PC-3 (cell line): Measurements from ENCODE around the gene CIDEB. TPM values are rescaled to one million over a fixed set of nuclear protein-coding genes. Genes with fewer than 3 reads are reported as not detected.
"Not testable (repeated sequence)": the region's sequence is repeated elsewhere in the genome, so short reads cannot be mapped to it uniquely, and the experiment has no call there.

ENCODE experiments used
- ATAC-seq: fragments of 200-7000 bp; cut with Tn5 transposase; 2 replicates; pipeline ENCODE4 v1.9.1; 2020; ENCODE audit warnings: mild to moderate bottlenecking, moderate library complexity
- BruUV-seq: library from RNA; stranded (reverse); fragments of 400-500 nt; replicated peaks from 2 replicates; lab custom pipeline; 2021; lab: Mats Ljungman, UMichigan
- CTCF ChIA-PET: fragments of 300-600 bp; sonication (Branson Sonifier 250); formaldehyde crosslinking; loops from one replicate; lab custom pipeline; 2022; ENCODE audit warnings: antibody characterized with exemption; lab: Charles Lee
- POLR2A ChIA-PET: fragments of 300-600 bp; sonication (Branson Sonifier 250); formaldehyde crosslinking; loops from one replicate; lab custom pipeline; 2022; ENCODE audit warnings: antibody characterized with exemption; ENCODE audit not compliant: unreplicated experiment; lab: Charles Lee
- DNase-seq: peaks from one replicate; pipeline ENCODE4 v3.0.0-alpha.2; 2015
- H2AFZ ChIP-seq: fragments of 300-600 bp; sonication (generic); 2 replicates; pipeline ENCODE4 v1.6.0; 2016; ENCODE audit warnings: antibody characterized with exemption, low read length
- H3F3A ChIP-seq: fragments of 300-600 bp; sonication (generic); one replicate; pipeline ENCODE4 v1.6.0; 2017; ENCODE audit warnings: antibody characterized with exemption, low read length, control low read depth, mild to moderate bottlenecking; ENCODE audit not compliant: unreplicated experiment
- H3K27ac ChIP-seq: fragments of 300-600 bp; sonication (generic); 2 replicates; pipeline ENCODE4 v1.5.1; 2016; ENCODE audit warnings: mild to moderate bottlenecking, low read length
- H3K27me3 ChIP-seq: fragments of 300-600 bp; sonication (generic); 2 replicates; pipeline ENCODE4 v1.6.1; 2016; ENCODE audit warnings: low read length, mixed read lengths
- H3K36me3 ChIP-seq: fragments of 300-600 bp; sonication (generic); 2 replicates; pipeline ENCODE4 v1.6.1; 2016; ENCODE audit warnings: low read depth, mixed run types, low read length, mixed read lengths
- H3K4me1 ChIP-seq: fragments of 300-600 bp; sonication (generic); 2 replicates; pipeline ENCODE4 v1.5.1; 2016; ENCODE audit warnings: low read length; ENCODE audit not compliant: insufficient read depth
- H3K4me2 ChIP-seq: fragments of 300-600 bp; sonication (generic); 2 replicates; pipeline ENCODE4 v1.6.0; 2016; ENCODE audit warnings: low read length
- H3K4me3 ChIP-seq: fragments of 300-600 bp; sonication (generic); 2 replicates; pipeline ENCODE4 v1.5.1; 2016; ENCODE audit warnings: mild to moderate bottlenecking, low read length, mixed read lengths
- H3K79me2 ChIP-seq: fragments of 300-600 bp; sonication (generic); 2 replicates; pipeline ENCODE4 v1.6.1; 2017; ENCODE audit warnings: low read length, mixed read lengths
- H3K9ac ChIP-seq: fragments of 300-600 bp; sonication (generic); 2 replicates; pipeline ENCODE4 v1.6.0; 2016; ENCODE audit warnings: mild to moderate bottlenecking, low read length
- H3K9me2 ChIP-seq: fragments of 300-600 bp; sonication (generic); replicated peaks from 2 replicates; pipeline ENCODE4 v1.6.1; 2016; ENCODE audit warnings: mixed run types, low read length, mixed read lengths
- H3K9me3 ChIP-seq: fragments of 300-600 bp; sonication (generic); 2 replicates; pipeline ENCODE4 v1.6.1; 2016; ENCODE audit warnings: low read length, mixed read lengths
- H4K20me1 ChIP-seq: fragments of 300-600 bp; sonication (generic); 2 replicates; pipeline ENCODE4 v1.6.1; 2016; ENCODE audit warnings: low read length, mixed read lengths
- EZH2 ChIP-seq: fragments of 300-600 bp; sonication (generic); IDR thresholded peaks from one replicate; pipeline ENCODE4 v1.6.1; 2017; ENCODE audit warnings: antibody characterized with exemption, mild to moderate bottlenecking, low read length; ENCODE audit not compliant: unreplicated experiment
- EZH2phosphoT487 ChIP-seq: fragments of 300-600 bp; sonication (generic); IDR thresholded peaks from 2 replicates; pipeline ENCODE4 v1.6.1; 2018; ENCODE audit warnings: mild to moderate bottlenecking, antibody characterized with exemption, low read length, borderline replicate concordance
- intact Hi-C: fragments of 100-400 bp; cut with micrococcal nuclease; formaldehyde crosslinking; loops from 2 replicates; pipeline ENCODE4 v1.9.0; 2023
- total RNA-seq: library from RNA; depleted of rRNA; stranded (reverse); fragments of >200 nt; gene quantifications from 2 replicates; pipeline ENCODE4 v1.2.3, GENCODE V29; 2014
- TF ChIP-seq, protein P1 (sequence below): fragments of 300-600 bp; sonication (generic); conservative IDR thresholded peaks from 2 replicates; pipeline ENCODE4 v1.5.1; 2017; ENCODE audit warnings: antibody characterized with exemption, low read depth, mild to moderate bottlenecking, low read length

Gene CIDEB
- total RNA-seq, 1 experiment from 2014 or later, result not detected

DNA sequence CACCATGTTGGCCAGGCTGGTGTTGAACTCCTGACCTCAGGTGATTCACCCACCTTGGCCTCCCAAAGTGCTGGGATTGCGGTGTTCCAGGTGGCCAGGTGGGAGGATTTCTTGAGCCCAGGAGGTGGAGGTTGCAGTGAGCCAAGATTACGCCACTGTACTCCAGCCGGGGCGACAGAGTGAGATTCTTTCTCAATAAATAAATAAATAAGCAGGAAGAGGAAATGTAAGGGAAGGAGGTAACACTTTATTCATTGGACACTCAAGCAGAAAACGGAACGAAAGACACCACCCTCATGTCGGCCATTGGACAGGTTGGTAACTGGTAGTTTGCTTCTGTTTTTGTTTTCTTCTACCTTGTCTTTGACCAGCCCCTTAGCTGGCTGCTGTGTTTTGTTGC lies 47.2 kb upstream of the CIDEB start:
- CTCF ChIA-PET, result interaction anchor here (0.6 kb wide), 2 partner anchors 11 to 24 kb away, joined by 3 read pairs; no protein-coding TSS in a partner anchor
- no TSS peak for BruUV-seq
- Histone ChIP-seq H3K4me2 (no peak overlapping the region), H4K20me1 (no peaks in the 10 kb centered on the region), H3K9me3 (no peaks in the 10 kb centered on the region), H3K36me3 (no peaks in the 10 kb centered on the region), H3K27me3 (peaks cover 1% of the 10 kb centered on the region; the same call in 1 of the 2 replicates), H3K9ac (no peak overlapping the region), H3K9me2 (no peaks in the 10 kb centered on the region), H2AFZ (no peak overlapping the region), H3K4me3 (no peak overlapping the region), H3K4me1 (peaks cover 8% of the 10 kb centered on the region; the same call in 1 of the 2 replicates), H3F3A (no peaks in the 10 kb centered on the region), H3K79me2 (no peaks in the 10 kb centered on the region), H3K27ac (no peak overlapping the region)
- intact Hi-C loops, result no loop called here
- DNase-seq (no peak), ATAC-seq (no peak)
- TF ChIP-seq EZH2phosphoT487 (no peak), EZH2 (no peak)
- TF ChIP-seq, protein P1, sequence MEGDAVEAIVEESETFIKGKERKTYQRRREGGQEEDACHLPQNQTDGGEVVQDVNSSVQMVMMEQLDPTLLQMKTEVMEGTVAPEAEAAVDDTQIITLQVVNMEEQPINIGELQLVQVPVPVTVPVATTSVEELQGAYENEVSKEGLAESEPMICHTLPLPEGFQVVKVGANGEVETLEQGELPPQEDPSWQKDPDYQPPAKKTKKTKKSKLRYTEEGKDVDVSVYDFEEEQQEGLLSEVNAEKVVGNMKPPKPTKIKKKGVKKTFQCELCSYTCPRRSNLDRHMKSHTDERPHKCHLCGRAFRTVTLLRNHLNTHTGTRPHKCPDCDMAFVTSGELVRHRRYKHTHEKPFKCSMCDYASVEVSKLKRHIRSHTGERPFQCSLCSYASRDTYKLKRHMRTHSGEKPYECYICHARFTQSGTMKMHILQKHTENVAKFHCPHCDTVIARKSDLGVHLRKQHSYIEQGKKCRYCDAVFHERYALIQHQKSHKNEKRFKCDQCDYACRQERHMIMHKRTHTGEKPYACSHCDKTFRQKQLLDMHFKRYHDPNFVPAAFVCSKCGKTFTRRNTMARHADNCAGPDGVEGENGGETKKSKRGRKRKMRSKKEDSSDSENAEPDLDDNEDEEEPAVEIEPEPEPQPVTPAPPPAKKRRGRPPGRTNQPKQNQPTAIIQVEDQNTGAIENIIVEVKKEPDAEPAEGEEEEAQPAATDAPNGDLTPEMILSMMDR, result no peak
- POLR2A ChIA-PET, result no interaction called here

DNA sequence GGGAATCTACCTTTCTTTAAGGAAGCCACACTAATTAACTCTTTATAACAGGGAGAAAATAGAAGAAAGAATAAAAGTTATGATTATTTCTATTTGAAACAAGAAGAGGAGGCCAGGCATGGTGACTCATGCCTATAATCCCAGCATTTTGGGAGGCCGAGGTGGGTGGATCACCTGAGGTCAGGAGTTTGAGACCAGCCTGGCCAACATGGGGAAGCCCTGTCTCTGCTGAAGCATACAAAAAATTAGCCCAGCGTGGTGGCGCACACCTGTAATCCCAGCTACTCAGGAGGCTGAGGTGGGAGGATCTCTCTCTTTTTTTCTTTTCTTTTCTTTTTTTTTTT lies 46.7 kb upstream of the CIDEB start:
- H3K9ac ChIP-seq, DNase-seq, H3K9me2 ChIP-seq, H3K79me2 ChIP-seq, intact Hi-C loops, POLR2A ChIA-PET, BruUV-seq, H3K4me1 ChIP-seq, ATAC-seq, H3K36me3 ChIP-seq, H3K4me3 ChIP-seq, H3K27me3 ChIP-seq, H3F3A ChIP-seq, H4K20me1 ChIP-seq, H3K4me2 ChIP-seq, H2AFZ ChIP-seq, H3K9me3 ChIP-seq: not testable (repeated sequence)
- CTCF ChIA-PET, result interaction anchor here (0.6 kb wide), 1 partner anchor 25 kb away, joined by 3 read pairs; no protein-coding TSS in a partner anchor
- H3K27ac ChIP-seq, result 0 out of 2 replicates have a peak overlapping the region, but pooled peaks have one; percentile 13

DNA sequence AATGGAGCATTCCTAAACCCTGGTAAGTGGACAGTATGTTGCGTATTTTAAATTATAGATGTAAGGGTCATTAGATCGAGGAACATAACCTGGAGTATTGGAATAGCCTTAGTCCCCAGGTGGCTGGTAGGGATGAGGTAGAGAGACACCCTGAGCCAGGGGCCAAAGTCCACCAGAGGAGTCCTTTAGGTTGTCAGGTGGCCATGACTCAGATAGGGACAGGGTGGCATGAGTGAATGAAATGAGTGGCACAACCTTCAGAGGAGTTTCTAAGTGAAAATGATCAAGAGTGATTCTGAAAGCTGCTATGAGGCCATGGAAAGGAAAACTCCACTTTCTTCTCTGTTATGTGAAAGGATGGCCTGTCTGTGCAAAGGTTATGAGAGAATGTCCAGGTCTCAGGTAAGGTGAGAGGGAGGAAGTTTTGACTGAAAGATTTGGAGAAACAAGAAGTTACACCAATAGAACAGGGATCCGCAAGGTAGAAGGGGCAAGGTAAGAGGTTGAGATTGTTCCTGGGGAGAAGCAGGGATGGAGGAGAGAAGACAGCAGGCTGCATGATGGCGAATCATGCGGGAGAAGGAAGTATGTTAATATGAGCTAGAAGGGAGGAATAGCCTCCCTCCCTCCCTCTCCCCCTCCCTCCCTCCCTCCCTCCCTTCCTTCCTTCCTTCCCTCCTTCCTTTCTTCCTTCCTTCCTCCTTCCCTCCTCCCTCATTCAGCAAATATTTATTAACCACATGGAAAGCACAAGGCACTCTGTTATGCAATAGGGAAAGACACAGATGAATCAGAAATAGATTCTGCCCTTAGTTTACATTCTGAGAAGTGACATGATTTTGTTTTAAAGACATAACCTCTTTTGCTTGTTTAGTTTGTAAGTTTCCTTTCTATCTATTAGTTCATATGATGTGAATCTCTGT lies 46.0 kb upstream of the CIDEB start:
- H3K4me2 ChIP-seq, result no peak overlapping the region
- intact Hi-C loops, result no loop called here

More for the DNA sequence above, 46.0 kb upstream of the CIDEB start:
- ChIA-PET POLR2A (no interaction called here), CTCF (interaction anchor here (0.6 kb wide), 1 partner anchor 25 kb away, joined by 3 read pairs; no protein-coding TSS in a partner anchor)
- H3K36me3 ChIP-seq, result no peaks in the 10 kb centered on the region
- 0 out of 2 replicates have a peak overlapping the region, but pooled peaks have one; percentile 13 for H3K27ac ChIP-seq
- no peaks in the 10 kb centered on the region for H3K79me2 ChIP-seq
- no peak overlapping the region for H3K4me3 ChIP-seq
- H4K20me1 ChIP-seq, result no peaks in the 10 kb centered on the region
- H3K9ac ChIP-seq, result no peak overlapping the region
- peaks cover 13% of the 10 kb centered on the region; the same call in 1 of the 2 replicates for H3K27me3 ChIP-seq
- BruUV-seq, result no TSS peak
- H3K9me3 ChIP-seq, result no peaks in the 10 kb centered on the region
- H3K9me2 ChIP-seq, result no peaks in the 10 kb centered on the region
- peak; percentile 38 for ATAC-seq
- peaks cover 8% of the 10 kb centered on the region; the same call in 1 of the 2 replicates for H3K4me1 ChIP-seq
- DNase-seq, result peak; percentile 45
- TF ChIP-seq, protein P1, result no peak
- no peak for TF ChIP-seq EZH2phosphoT487
- no peak overlapping the region for H2AFZ ChIP-seq
- no peaks in the 10 kb centered on the region for H3F3A ChIP-seq
